ENCODE results near the gene FAM120C. TPM values are rescaled to one million over a fixed set of nuclear protein-coding genes. Genes with fewer than 3 reads are reported as not detected.

FAM120C gene
- total RNA-seq, 2 donors from 2014 or later, result 6.8 to 12.5 TPM

DNA sequence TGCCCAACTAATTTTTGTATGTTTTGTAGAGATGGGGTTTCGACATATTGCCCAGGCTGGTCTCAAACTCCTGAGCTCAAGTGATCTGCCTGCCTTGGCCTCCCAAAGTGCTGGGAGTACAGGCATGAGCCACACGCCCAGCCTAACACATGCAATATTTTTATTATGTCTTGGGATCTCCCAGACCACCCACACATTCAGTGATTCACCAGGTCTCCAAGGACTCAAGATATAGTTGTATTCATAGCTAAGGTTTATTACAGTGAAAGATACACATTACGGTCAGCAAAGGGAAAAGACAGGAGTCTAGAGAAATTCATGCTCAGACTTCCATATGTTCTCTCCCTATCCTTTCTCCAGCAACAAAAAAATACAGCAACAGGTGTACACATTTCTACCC lies 25.5 kb upstream of the FAM120C start:
- Histone ChIP-seq H3K27ac (no peak overlapping the region), H3K27me3 (replicated peaks; ENCODE audit: insufficient read depth) (no peaks in the 10 kb centered on the region), H3K36me3 (no peaks in the 10 kb centered on the region), H3K4me3 (no peak overlapping the region), H3K9me3 (no peaks in the 10 kb centered on the region), H3K4me1 (ENCODE audit: control insufficient read depth in 1 of 2, low read depth in 2 of 2) (no peaks in the 10 kb centered on the region)
- DNase-seq (ENCODE audit: low spot score) (no peak), ATAC-seq (ENCODE audit: insufficient number of reproducible peaks, low FRiP score, low read depth) (no peak)
- TF ChIP-seq, protein P1, sequence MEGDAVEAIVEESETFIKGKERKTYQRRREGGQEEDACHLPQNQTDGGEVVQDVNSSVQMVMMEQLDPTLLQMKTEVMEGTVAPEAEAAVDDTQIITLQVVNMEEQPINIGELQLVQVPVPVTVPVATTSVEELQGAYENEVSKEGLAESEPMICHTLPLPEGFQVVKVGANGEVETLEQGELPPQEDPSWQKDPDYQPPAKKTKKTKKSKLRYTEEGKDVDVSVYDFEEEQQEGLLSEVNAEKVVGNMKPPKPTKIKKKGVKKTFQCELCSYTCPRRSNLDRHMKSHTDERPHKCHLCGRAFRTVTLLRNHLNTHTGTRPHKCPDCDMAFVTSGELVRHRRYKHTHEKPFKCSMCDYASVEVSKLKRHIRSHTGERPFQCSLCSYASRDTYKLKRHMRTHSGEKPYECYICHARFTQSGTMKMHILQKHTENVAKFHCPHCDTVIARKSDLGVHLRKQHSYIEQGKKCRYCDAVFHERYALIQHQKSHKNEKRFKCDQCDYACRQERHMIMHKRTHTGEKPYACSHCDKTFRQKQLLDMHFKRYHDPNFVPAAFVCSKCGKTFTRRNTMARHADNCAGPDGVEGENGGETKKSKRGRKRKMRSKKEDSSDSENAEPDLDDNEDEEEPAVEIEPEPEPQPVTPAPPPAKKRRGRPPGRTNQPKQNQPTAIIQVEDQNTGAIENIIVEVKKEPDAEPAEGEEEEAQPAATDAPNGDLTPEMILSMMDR (IDR thresholded peaks at IDR 0.05), result no peak

DNA sequence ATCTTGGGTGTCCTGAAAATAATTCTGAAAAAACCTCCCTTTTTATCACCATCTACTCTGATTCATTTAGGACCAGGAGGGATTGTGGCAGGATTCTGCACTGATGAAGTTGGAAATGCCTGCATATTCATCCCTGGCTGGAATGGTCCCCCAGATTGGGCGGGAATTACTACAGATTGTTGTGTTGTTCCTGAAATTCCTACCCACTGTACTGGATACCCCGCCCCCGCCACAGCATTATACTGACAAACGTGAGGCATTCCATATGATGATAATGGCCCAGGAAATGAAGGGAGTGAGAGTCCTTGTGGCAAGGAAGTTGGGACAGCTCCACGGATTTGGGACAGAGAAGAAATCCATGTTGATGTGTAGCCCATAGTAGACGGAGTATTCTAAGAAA lies 15.2 kb upstream of the FAM120C start:
- DNase-seq (ENCODE audit: low spot score) (no peak), ATAC-seq (ENCODE audit: insufficient number of reproducible peaks, low FRiP score, low read depth) (no peak)
- no peak overlapping the region for H3K4me3 ChIP-seq

DNA sequence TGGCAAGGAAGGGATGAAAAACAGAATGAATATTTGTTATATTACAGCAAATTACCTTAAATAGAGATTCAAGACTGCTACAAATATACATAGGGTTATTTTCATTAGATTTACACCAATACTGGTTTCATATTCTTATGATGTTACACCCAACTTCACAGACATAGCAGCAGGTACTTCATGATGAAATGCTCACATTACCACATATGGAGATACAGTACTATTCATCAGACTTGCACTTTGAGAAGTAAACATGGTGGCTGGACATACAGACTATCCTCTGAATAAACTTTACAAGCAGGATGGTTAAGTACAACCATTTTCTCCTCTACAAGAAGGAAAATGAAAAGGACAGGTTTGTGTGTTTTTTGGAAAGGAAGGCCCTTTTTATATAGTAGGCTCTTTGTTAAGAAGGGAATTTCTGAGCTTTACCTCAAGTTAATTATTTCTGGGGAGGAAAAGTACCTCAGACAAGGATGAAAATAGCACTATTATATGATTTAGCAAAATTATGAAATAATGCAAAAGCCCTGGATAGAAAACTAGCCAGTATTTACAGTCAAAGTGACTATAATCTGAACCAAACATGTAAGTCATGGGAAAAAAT lies 12.0 kb upstream of the FAM120C start:
- ATAC-seq (ENCODE audit: insufficient number of reproducible peaks, low FRiP score, low read depth) (no peak), DNase-seq (ENCODE audit: low spot score) (no peak)
- TF ChIP-seq, protein P1 (IDR thresholded peaks at IDR 0.05), result no peak
- H3K36me3 ChIP-seq, result no peaks in the 10 kb centered on the region
- no peaks in the 10 kb centered on the region for H3K27me3 ChIP-seq (replicated peaks; ENCODE audit: insufficient read depth)
- H3K9me3 ChIP-seq, result no peaks in the 10 kb centered on the region
- H3K4me1 ChIP-seq (ENCODE audit: control insufficient read depth in 1 of 2, low read depth in 2 of 2), result no peaks in the 10 kb centered on the region
- no peak overlapping the region for H3K27ac ChIP-seq
- H3K4me3 ChIP-seq, result no peak overlapping the region

More for the DNA sequence above, 15.2 kb upstream of the FAM120C start:
- H3K4me1 ChIP-seq (ENCODE audit: control insufficient read depth in 1 of 2, low read depth in 2 of 2), result no peaks in the 10 kb centered on the region
- TF ChIP-seq, protein P1 (IDR thresholded peaks at IDR 0.05), result no peak
- no peaks in the 10 kb centered on the region for H3K9me3 ChIP-seq
- no peak overlapping the region for H3K27ac ChIP-seq
- no peaks in the 10 kb centered on the region for H3K36me3 ChIP-seq
- no peaks in the 10 kb centered on the region for H3K27me3 ChIP-seq (replicated peaks; ENCODE audit: insufficient read depth)

DNA sequence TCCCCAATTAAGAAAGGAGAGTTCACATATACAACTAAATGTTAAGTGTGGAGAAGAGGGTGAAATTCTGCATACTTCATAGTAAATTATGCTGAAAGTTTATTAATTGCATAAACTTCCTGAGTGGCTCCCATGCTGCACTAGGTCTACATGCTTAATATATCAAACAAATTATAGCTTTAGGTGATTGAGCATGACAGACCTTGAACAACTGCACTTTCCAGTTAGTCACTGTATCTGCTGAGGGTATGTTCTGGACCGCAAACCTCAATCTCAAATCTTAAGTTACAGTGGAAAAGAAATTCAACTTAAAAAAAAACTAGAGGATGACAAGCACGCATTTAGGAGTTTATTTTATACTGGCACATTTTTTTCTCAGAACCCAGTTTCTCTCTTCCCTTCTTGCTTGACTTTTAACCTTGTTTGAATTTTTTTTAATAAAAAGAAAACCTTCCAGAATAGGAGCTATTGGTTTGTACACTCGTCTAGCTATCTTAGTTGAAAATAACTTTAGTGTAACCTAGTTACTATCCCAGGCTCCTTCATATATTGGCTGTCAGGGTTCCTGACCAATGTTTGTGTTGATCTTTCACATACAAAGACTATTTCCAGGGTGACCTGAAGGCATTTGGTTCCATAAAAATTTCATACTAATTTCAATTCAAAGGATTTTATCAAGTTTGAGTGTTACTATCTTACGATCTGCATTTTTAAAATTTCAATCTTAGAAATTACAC lies 10.2 kb upstream of the FAM120C start:
- H3K27ac ChIP-seq, result no peak overlapping the region
- H3K36me3 ChIP-seq, result no peaks in the 10 kb centered on the region
- TF ChIP-seq, protein P1 (IDR thresholded peaks at IDR 0.05), result no peak
- no peaks in the 10 kb centered on the region for H3K27me3 ChIP-seq (replicated peaks; ENCODE audit: insufficient read depth)
- no peaks in the 10 kb centered on the region for H3K9me3 ChIP-seq
- H3K4me3 ChIP-seq, result no peak overlapping the region
- no peak for ATAC-seq (ENCODE audit: insufficient number of reproducible peaks, low FRiP score, low read depth)
- no peaks in the 10 kb centered on the region for H3K4me1 ChIP-seq (ENCODE audit: control insufficient read depth in 1 of 2, low read depth in 2 of 2)
- no peak for DNase-seq (ENCODE audit: low spot score)

DNA sequence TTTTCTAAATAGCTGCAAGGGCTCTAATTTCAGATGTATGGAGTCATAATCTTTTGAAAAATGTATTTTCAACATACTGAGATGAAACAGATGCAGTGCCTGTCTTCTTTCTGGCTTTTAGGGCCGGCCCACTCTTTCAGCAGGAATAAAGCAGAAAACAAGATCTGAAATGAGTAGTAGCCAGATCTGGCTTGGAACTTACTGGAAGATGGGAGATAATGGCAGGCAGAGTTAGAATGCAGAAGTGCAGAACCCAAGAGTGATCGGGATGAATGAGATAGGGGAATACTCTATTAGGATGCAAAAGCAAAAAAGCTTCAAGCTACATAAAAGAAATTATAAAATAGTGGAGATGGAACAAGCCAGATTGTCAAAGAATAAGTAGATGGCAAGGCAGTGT lies 1.4 kb upstream of the FAM120C start:
- no peaks in the 10 kb centered on the region for H3K9me3 ChIP-seq
- H3K36me3 ChIP-seq, result no peaks in the 10 kb centered on the region
- H3K27ac ChIP-seq, result no peak overlapping the region
- H3K4me3 ChIP-seq, result no peak overlapping the region
- peaks cover 11 to 23% of the 10 kb centered on the region in 2 donors for H3K4me1 ChIP-seq (ENCODE audit: control insufficient read depth in 1 of 2, low read depth in 2 of 2)
- DNase-seq (ENCODE audit: low spot score), result no peak
- TF ChIP-seq, protein P1 (IDR thresholded peaks at IDR 0.05), result no peak
- ATAC-seq (ENCODE audit: insufficient number of reproducible peaks, low FRiP score, low read depth), result no peak
- H3K27me3 ChIP-seq (replicated peaks; ENCODE audit: insufficient read depth), result no peaks in the 10 kb centered on the region
